ENCODE results near the gene EWSR1. TPM values are rescaled to one million over a fixed set of nuclear protein-coding genes. Genes with fewer than 3 reads are reported as not detected.

Gene EWSR1
- total and polyA plus RNA-seq, 2 donors (not counting 3 experiments of a cell fraction or from before 2014, with no cell fraction given), result 305 to 588 TPM

DNA sequence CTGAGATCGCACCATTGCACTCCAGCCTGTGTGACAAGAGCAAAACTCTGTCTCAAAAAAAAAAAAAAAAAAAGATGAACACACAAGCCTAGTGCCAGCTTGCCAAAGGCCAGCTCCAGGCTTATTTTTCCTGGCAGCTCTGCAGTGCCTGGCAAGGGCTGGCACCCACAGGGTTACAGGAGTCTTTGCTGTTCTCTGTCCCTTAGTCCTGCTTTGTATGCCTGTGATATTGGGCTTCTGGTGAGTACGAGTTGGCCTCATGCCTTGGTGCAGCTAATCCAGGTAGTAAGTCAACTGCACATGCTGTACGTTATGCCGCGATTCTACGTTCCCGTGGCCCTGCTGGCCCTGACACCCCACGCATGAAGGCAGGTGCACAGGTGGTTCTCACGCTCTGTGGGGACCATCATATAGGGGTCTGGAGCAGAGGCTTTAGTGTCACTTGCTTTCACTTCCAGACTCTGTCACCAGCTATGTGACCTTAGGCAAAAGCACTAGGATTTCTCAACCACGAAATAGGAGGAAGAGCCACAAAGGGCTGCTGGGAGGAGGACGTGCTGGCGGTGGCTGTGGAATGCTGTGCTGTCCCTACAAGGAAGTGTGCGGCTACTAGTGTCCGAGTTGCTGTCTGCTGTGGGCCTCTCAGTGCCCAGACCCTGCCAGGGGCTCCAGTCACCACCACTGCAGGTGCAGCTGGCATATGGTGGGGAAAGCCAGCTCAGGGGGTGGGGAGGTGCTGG is 68.9 kb downstream of the EWSR1 start:
- no peaks in the 10 kb centered on the region for H3K79me2 ChIP-seq (ENCODE audit: control insufficient read depth, insufficient read depth, low read length)
- FAIRE-seq, result no peak
- no peak overlapping the region for H3K27ac ChIP-seq (ENCODE audit: insufficient read depth, low read depth, low read length)
- intact Hi-C loops (cut with micrococcal nuclease), result no loop called here
- H3K27me3 ChIP-seq (ENCODE audit: control insufficient read depth in 2 of 2, insufficient read depth in 2 of 2, low read length in 2 of 2), result no peaks in the 10 kb centered on the region
- ChIA-PET CTCF (interaction anchor here (0.9 to 1.9 kb wide), 3 partner anchors 11 to 23 kb away, joined by 3 to 6 read pairs (median 5); no protein-coding TSS in a partner anchor), POLR2A (no interaction called here)
- no peaks in the 10 kb centered on the region for H4K20me1 ChIP-seq (replicated peaks; ENCODE audit: control insufficient read depth, extremely low read depth, insufficient read depth, low read length)
- no TSS peak for BruUV-seq (replicated peaks)
- dilution Hi-C loops (cut with MboI; ENCODE audit: extremely low pct_ligation_motif_present, low sequenced_read_pairs), result no loop called here
- H3K9me1 ChIP-seq (replicated peaks; ENCODE audit: control insufficient read depth, extremely low read depth, insufficient read depth, low read length), result no peaks in the 10 kb centered on the region
- no peak overlapping the region for H3K4me2 ChIP-seq (ENCODE audit: insufficient read depth, low read length)
- no peaks in the 10 kb centered on the region for H3K9me3 ChIP-seq (replicated peaks; ENCODE audit: control insufficient read depth, insufficient read depth, low read length)
- peaks cover 13 to 81% of the 10 kb centered on the region in 2 experiments for H3K36me3 ChIP-seq (ENCODE audit: control insufficient read depth in 2 of 2, extremely low read depth in 1 of 2, insufficient read depth in 2 of 2, low read length in 2 of 2)
- no peaks in the 10 kb centered on the region for H3K4me1 ChIP-seq (ENCODE audit: control insufficient read depth, extremely low read depth, insufficient read depth, low read length)
- H3K4me3 ChIP-seq (replicated peaks in 1 of 3; ENCODE audit: insufficient read depth in 1 of 3, low read depth in 1 of 3, low read length in 3 of 3), result no peak overlapping the region
- TF ChIP-seq MYC (IDR thresholded peaks at IDR 0.05; ENCODE audit: low read depth, low read length) (no peak), GATA2 (IDR thresholded peaks at IDR 0.05; ENCODE audit: insufficient read depth, insufficient read length, low read depth, low read length) (no peak), POLR2A (IDR thresholded peaks at IDR 0.05; ENCODE audit: low read depth, low read length) (no peak), EZH2 (IDR thresholded peaks at IDR 0.05; ENCODE audit: borderline replicate concordance, low read depth, low read length, severe bottlenecking) (no peak), POLR2AphosphoS5 (IDR thresholded peaks at IDR 0.05; ENCODE audit: insufficient read depth, low read depth, low read length) (no peak), JUN (IDR thresholded peaks at IDR 0.05; ENCODE audit: borderline replicate concordance, insufficient read depth, insufficient read length, low read depth) (no peak), FOS (IDR thresholded peaks at IDR 0.05; ENCODE audit: borderline replicate concordance, insufficient read depth, low read length) (no peak)
- TF ChIP-seq, protein P1, sequence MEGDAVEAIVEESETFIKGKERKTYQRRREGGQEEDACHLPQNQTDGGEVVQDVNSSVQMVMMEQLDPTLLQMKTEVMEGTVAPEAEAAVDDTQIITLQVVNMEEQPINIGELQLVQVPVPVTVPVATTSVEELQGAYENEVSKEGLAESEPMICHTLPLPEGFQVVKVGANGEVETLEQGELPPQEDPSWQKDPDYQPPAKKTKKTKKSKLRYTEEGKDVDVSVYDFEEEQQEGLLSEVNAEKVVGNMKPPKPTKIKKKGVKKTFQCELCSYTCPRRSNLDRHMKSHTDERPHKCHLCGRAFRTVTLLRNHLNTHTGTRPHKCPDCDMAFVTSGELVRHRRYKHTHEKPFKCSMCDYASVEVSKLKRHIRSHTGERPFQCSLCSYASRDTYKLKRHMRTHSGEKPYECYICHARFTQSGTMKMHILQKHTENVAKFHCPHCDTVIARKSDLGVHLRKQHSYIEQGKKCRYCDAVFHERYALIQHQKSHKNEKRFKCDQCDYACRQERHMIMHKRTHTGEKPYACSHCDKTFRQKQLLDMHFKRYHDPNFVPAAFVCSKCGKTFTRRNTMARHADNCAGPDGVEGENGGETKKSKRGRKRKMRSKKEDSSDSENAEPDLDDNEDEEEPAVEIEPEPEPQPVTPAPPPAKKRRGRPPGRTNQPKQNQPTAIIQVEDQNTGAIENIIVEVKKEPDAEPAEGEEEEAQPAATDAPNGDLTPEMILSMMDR (IDR thresholded peaks at IDR 0.05; ENCODE audit: extremely low read depth in 1 of 2, insufficient read depth in 1 of 2, low read depth in 1 of 2, low read length in 2 of 2), result no peak
- TF ChIP-seq, protein P2, sequence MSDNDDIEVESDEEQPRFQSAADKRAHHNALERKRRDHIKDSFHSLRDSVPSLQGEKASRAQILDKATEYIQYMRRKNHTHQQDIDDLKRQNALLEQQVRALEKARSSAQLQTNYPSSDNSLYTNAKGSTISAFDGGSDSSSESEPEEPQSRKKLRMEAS (IDR thresholded peaks at IDR 0.05; ENCODE audit: insufficient read depth, insufficient read length), result no peak
- H2AFZ ChIP-seq (ENCODE audit: low read depth, low read length), result no peak overlapping the region
- DNase-seq (ENCODE audit: low read depth, low spot score), result no peak
- no peak overlapping the region for H3K9ac ChIP-seq (replicated peaks; ENCODE audit: extremely low read depth, insufficient read depth, low read length)

Data from endothelial cell of umbilical vein (primary cell).